ENCODE data around the gene PUM1.

PUM1 gene

DNA sequence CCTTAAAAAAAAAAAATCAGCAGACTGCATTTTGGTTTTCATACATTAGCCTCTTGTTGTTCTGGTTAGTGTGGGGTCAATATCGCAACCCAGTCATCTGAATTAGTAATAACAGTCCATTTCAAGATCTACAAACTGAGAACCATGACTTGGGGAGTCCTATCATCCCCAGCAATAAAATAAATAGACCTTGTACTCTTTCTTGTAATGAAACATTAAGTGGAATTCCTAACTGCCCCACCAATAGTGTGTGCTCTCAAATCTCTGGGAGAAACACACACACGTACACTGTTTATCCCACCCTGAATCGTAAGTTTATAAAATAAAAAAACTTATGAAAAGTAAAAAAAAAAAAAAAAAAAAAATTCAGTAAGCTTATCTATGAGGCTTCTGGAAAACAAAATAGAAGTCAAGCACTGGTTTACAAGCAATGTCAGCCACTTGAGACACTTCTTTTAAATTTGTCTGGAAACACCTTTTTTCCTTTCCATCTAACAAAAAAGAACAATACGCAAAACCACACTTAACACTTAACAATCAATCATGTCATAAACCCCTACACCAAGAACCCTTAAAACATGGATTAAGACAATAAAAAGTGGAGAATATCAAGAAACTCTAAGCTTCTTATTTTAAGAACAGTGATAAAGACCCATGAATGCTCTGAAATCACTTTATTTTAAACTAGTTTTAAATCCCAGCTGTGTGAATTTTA is 53.1 kb downstream of the PUM1 start:
- no peak overlapping the region for H3K4me3 ChIP-seq (ENCODE audit: low read length)
- H3K9me3 ChIP-seq (ENCODE audit: control insufficient read depth, low read length) = no peaks in the 10 kb centered on the region
- no peaks in the 10 kb centered on the region for H3K27me3 ChIP-seq (ENCODE audit: control insufficient read depth, insufficient read depth, low read length)
- peaks cover 23% of the 10 kb centered on the region for H3K4me1 ChIP-seq (ENCODE audit: control insufficient read depth, insufficient read depth, low read length)
- H3K36me3 ChIP-seq (ENCODE audit: control insufficient read depth, insufficient read depth, low read length) = no peaks in the 10 kb centered on the region
- H3K9ac ChIP-seq (ENCODE audit: low read length) = no peak overlapping the region

DNA sequence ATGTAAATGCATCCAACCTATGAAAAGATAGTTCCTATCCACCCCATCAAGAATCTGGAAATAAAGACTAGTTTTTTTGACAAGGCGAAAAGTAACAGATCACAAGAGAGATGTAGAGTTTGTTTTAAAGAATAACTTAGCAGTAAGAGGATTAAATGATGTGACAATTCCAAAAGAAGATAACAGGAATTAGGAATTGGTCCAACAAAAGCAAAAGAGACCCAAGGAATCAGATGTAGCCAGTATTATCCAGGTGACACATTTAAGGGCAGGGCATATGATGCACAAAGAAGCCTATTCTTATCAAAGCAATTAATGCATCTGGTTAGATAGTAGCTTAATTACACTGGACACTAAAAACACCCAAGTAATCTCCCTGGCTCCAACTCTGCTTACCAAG is 53.8 kb downstream of the PUM1 start:
- Histone ChIP-seq H3K9ac (ENCODE audit: low read length) (no peak overlapping the region), H3K9me3 (ENCODE audit: control insufficient read depth, low read length) (no peaks in the 10 kb centered on the region), H3K36me3 (ENCODE audit: control insufficient read depth, insufficient read depth, low read length) (no peaks in the 10 kb centered on the region), H3K4me3 (ENCODE audit: low read length) (no peak overlapping the region), H3K27me3 (ENCODE audit: control insufficient read depth, insufficient read depth, low read length) (no peaks in the 10 kb centered on the region), H3K4me1 (ENCODE audit: control insufficient read depth, insufficient read depth, low read length) (peaks cover 23% of the 10 kb centered on the region)

DNA sequence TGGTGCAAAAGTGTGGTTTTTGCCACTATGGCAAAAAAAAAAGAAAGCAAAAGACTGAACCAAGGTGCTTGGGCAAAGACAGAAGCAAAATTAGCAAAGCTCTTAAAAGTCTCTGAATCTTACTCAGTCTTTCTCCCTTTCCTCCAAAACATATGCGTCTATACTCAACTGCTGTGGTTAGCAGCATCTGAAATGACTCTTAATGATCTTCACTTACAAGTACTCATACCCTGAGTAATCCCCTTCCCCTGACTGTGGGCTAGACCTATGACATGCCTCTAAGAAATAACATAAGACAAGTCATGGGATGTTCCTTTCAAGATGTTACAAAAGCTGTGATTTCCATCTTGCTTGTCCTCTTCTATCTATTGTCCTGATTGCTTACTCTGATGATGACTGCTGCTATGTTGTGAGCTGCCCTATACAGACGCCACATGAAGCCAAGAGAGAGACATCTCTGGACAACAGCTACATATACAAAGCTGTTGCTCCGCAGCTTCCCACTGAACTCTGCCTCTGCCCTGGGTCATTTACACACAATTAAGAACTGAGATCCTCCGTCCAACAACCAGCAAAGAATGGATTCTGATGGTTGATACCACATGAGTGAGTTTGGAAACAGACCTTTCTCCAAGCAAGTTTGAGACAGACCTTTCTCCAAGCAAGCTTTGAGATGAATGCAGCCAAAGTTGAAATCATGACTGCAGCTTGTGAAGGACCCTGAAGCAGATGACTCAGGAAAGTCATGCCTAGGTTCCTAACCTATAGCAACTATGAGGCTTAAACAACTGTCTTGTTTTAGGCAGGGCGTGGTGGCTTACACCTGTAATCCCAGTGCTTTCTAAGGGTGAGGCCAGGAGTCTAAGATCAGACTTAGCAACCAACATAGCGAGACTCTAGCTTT is 55.2 kb downstream of the PUM1 start:
- no peaks in the 10 kb centered on the region for H3K27me3 ChIP-seq (ENCODE audit: control insufficient read depth, insufficient read depth, low read length)
- no peak overlapping the region for H3K9ac ChIP-seq (ENCODE audit: low read length)
- H3K36me3 ChIP-seq (ENCODE audit: control insufficient read depth, insufficient read depth, low read length) = no peaks in the 10 kb centered on the region
- H3K4me3 ChIP-seq (ENCODE audit: low read length) = no peak overlapping the region
- peaks cover 23% of the 10 kb centered on the region for H3K4me1 ChIP-seq (ENCODE audit: control insufficient read depth, insufficient read depth, low read length)
- H3K9me3 ChIP-seq (ENCODE audit: control insufficient read depth, low read length) = no peaks in the 10 kb centered on the region

DNA sequence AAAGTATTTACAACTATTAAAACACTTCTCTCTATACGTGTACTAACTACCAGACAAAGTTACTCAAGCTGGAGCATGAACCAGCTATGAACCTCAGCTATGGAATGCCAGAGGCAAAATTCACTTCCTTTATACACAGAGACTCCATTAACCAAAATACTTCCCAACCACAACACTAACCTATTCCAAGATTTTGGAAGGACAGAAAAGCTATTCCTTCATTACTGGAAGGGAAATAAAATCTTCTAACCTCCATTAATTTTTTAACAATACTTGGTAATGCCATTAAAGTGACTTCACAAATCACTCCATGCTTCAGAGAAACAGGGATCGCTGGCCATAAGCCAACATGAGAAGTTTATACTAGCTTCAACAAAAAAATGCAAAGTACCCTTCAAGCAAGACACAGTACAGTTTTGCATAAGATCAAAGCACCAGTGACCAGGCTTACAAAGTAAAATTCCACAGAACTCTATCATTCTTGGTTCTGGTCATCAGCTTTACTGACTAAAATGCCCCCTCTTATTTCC is 58.0 kb downstream of the PUM1 start:
- no peak overlapping the region for H3K9ac ChIP-seq (ENCODE audit: low read length)
- H3K9me3 ChIP-seq (ENCODE audit: control insufficient read depth, low read length) = no peaks in the 10 kb centered on the region
- H3K27me3 ChIP-seq (ENCODE audit: control insufficient read depth, insufficient read depth, low read length) = no peaks in the 10 kb centered on the region
- H3K36me3 ChIP-seq (ENCODE audit: control insufficient read depth, insufficient read depth, low read length) = no peaks in the 10 kb centered on the region
- no peak overlapping the region for H3K4me3 ChIP-seq (ENCODE audit: low read length)
- H3K4me1 ChIP-seq (ENCODE audit: control insufficient read depth, insufficient read depth, low read length) = peaks cover 14% of the 10 kb centered on the region

DNA sequence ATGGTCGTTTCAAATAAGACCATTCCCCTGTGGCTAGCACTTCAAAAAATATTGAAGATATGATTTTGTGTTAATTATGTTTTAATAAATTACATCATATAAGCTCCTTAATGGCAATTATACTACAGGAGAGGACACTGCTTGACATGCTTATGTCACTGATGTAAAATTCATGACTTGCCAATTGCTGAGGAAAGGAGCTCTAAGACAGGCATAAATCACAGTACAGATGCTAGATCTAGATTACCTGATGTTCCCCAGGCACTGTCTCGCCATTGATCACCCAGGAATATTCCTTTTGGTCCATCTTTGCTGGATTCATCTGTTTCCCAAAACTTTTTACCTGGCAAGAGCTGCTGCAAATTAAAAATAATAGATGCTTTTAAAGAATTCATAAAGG is 58.8 kb downstream of the PUM1 start:
- no peaks in the 10 kb centered on the region for H3K36me3 ChIP-seq (ENCODE audit: control insufficient read depth, insufficient read depth, low read length)
- H3K9me3 ChIP-seq (ENCODE audit: control insufficient read depth, low read length) = no peaks in the 10 kb centered on the region
- no peak overlapping the region for H3K9ac ChIP-seq (ENCODE audit: low read length)
- no peaks in the 10 kb centered on the region for H3K27me3 ChIP-seq (ENCODE audit: control insufficient read depth, insufficient read depth, low read length)
- no peak overlapping the region for H3K4me3 ChIP-seq (ENCODE audit: low read length)
- peaks cover 9% of the 10 kb centered on the region for H3K4me1 ChIP-seq (ENCODE audit: control insufficient read depth, insufficient read depth, low read length)

DNA sequence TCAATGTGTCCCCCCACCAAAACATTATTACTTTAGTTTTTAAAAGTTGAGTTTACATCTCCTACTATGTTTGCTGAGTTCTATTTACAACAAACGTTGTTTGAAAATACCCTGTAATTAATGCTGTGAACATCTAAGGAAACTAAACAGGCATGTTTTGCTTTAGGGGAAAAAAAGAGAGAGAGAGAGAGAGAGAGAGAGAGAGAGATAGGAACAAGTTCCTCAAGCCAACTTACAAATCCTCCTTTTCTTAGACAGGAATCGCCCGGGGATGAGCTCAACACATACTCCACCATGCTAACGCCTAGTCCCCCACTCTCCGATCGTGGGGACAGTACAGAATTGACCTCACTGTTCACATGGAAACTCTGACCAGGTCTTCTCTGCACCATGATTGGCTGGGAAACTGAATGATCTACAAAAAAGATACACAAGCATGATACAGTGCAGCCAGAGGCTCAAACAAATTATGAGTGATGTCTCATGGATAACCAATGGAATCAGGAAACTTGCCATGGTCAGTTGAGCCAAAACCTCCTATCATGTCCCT is 59.8 kb downstream of the PUM1 start:
- Histone ChIP-seq H3K4me3 (ENCODE audit: low read length) (no peak overlapping the region), H3K36me3 (ENCODE audit: control insufficient read depth, insufficient read depth, low read length) (no peaks in the 10 kb centered on the region), H3K27me3 (ENCODE audit: control insufficient read depth, insufficient read depth, low read length) (no peaks in the 10 kb centered on the region), H3K9me3 (ENCODE audit: control insufficient read depth, low read length) (no peaks in the 10 kb centered on the region), H3K9ac (ENCODE audit: low read length) (no peak overlapping the region), H3K4me1 (ENCODE audit: control insufficient read depth, insufficient read depth, low read length) (peaks cover under 1% of the 10 kb centered on the region)

DNA sequence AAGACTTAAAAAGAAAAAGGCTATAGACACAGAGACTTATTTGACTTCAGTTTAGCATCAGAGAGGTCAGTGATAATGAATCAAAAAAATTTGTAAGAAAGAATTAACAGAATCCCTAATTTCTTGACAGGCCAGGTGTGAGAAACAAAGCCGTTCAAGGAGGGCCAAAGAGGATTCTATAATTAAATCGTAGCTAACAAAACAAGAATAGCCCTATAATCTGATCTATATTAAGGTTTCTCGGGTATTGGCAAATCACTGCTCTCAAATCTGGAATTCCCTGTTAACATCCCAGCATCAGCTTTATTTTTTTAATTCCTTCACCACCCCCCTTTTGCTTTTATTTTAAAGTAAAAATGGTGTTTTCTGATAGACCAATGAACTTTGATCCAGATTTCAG is 60.3 kb downstream of the PUM1 start:
- no peaks in the 10 kb centered on the region for H3K36me3 ChIP-seq (ENCODE audit: control insufficient read depth, insufficient read depth, low read length)
- no peak overlapping the region for H3K9ac ChIP-seq (ENCODE audit: low read length)
- H3K4me3 ChIP-seq (ENCODE audit: low read length) = no peak overlapping the region
- no peaks in the 10 kb centered on the region for H3K9me3 ChIP-seq (ENCODE audit: control insufficient read depth, low read length)
- H3K27me3 ChIP-seq (ENCODE audit: control insufficient read depth, insufficient read depth, low read length) = no peaks in the 10 kb centered on the region
- peaks cover 2% of the 10 kb centered on the region for H3K4me1 ChIP-seq (ENCODE audit: control insufficient read depth, insufficient read depth, low read length)

DNA sequence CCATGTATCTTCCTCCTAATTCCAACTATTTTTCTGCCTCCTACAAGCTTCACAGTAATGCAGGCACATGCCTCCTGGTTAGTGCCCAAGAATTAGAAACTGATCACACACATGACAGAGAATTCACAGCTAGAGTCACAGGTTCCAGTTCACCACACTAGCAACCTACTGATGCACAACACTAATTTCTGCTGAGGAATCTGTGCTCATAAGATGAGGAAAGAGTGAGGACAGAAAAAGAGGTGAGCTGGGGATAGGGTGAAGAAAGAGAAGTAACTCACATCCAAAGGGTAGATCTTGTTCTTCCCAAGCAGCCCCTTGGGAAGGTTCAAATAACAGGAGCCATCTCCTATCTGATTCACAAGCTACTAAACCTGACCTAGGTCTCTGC is 61.3 kb downstream of the PUM1 start:
- Histone ChIP-seq H3K36me3 (ENCODE audit: control insufficient read depth, insufficient read depth, low read length) (no peaks in the 10 kb centered on the region), H3K4me3 (ENCODE audit: low read length) (no peak overlapping the region), H3K9me3 (ENCODE audit: control insufficient read depth, low read length) (no peaks in the 10 kb centered on the region), H3K9ac (ENCODE audit: low read length) (no peak overlapping the region), H3K27me3 (ENCODE audit: control insufficient read depth, insufficient read depth, low read length) (no peaks in the 10 kb centered on the region), H3K4me1 (ENCODE audit: control insufficient read depth, insufficient read depth, low read length) (peaks cover 7% of the 10 kb centered on the region)

DNA sequence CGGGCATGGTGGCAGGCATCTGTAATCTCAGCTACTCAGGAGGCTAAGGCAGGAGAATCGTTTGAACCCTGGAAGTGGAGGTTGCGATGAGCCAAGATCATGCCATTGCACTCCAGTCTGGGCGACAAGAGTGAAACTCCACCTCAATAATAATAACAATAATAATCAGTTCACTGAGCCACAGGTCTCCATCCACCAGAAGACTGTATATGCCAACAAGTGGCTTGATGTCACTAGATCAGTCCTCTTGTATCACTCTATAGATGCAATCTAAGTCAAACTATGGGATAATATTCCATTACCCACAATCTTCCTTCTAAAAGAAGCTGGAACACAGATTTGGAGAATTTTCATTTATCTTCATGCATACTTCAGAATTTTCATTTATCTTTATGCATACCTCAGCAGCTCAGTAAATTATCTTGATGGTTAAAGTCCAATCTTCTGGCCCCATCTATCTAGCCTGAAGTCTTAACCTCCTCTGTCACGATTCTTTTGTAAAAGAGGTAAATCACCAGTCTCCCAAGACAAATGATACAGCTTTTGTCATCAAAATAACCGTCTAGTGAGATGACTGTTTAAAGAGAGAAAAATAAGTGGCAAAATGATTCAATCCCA is 61.8 kb downstream of the PUM1 start:
- H3K36me3 ChIP-seq (ENCODE audit: control insufficient read depth, insufficient read depth, low read length) = no peaks in the 10 kb centered on the region

DNA sequence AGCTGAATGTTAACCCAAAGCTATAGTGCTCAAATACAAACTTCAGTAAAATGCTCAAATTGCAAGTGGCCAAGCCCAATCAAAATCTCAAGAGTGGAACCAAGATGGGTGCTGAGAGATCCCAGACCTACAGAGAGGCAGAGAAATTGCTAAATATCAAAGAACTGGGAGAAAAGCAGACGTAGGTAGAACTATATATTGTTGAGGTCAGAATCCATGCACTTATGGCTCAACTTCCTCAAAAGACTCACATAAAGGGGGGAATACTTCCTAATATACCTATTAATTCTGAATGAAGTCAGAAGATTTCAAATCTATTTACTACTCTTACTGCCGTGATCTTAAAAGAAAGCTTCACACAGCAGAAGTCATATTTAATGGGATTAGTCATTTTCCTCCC is 65.2 kb downstream of the PUM1 start:
- H3K27me3 ChIP-seq (ENCODE audit: control insufficient read depth, insufficient read depth, low read length) = no peaks in the 10 kb centered on the region
- no peak overlapping the region for H3K4me3 ChIP-seq (ENCODE audit: low read length)
- no peak overlapping the region for H3K9ac ChIP-seq (ENCODE audit: low read length)
- no peaks in the 10 kb centered on the region for H3K9me3 ChIP-seq (ENCODE audit: control insufficient read depth, low read length)
- peaks cover 3% of the 10 kb centered on the region for H3K36me3 ChIP-seq (ENCODE audit: control insufficient read depth, insufficient read depth, low read length)
- peaks cover 7% of the 10 kb centered on the region for H3K4me1 ChIP-seq (ENCODE audit: control insufficient read depth, insufficient read depth, low read length)

More for the DNA sequence above, 61.8 kb downstream of the PUM1 start:
- Histone ChIP-seq H3K9ac (ENCODE audit: low read length) (no peak overlapping the region), H3K9me3 (ENCODE audit: control insufficient read depth, low read length) (no peaks in the 10 kb centered on the region), H3K4me1 (ENCODE audit: control insufficient read depth, insufficient read depth, low read length) (peaks cover 7% of the 10 kb centered on the region), H3K4me3 (ENCODE audit: low read length) (no peak overlapping the region), H3K27me3 (ENCODE audit: control insufficient read depth, insufficient read depth, low read length) (no peaks in the 10 kb centered on the region)

DNA sequence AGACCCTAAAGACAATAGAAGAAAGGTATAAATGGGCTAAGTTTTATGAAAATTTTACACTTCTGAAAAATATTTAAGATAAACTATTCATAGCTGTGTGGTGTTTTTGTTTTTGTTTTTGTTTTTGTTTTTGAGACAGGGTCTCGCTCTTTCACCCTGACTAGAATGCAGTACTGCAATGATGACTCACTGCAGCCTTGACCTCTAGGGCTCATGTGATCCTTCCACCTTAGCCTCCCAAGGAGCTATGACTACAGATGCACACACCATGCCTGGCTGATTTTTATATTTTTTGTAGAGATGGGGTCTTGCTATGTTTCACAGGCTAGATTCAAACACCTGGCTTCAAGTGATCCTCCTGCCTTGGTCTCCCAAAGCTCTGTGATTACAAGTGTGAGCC is 66.6 kb downstream of the PUM1 start:
- peaks cover 7% of the 10 kb centered on the region for H3K4me1 ChIP-seq (ENCODE audit: control insufficient read depth, insufficient read depth, low read length)
- no peak overlapping the region for H3K9ac ChIP-seq (ENCODE audit: low read length)
- H3K4me3 ChIP-seq (ENCODE audit: low read length) = no peak overlapping the region
- peaks cover 3% of the 10 kb centered on the region for H3K36me3 ChIP-seq (ENCODE audit: control insufficient read depth, insufficient read depth, low read length)
- no peaks in the 10 kb centered on the region for H3K27me3 ChIP-seq (ENCODE audit: control insufficient read depth, insufficient read depth, low read length)
- no peaks in the 10 kb centered on the region for H3K9me3 ChIP-seq (ENCODE audit: control insufficient read depth, low read length)

DNA sequence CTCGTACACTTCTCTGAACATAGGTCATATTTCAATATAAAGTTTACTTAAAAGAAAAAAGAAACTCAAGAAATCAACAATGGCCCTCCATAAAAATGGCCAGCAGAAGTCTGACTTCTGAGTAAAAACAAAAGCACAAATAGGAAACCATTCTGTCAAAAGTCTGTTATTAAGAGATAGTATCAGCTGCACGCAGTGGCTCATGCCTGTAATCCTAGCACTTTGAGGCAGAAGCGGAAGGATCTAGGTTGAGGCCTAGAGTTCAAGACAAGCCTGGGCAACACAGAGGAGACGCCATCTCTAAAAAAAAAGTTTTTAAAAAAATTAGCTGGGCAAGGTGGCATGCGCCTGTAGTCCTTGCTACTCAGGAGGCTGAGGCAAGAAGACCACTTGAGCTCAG is 67.3 kb downstream of the PUM1 start:
- Histone ChIP-seq H3K9ac (ENCODE audit: low read length) (no peak overlapping the region), H3K27me3 (ENCODE audit: control insufficient read depth, insufficient read depth, low read length) (no peaks in the 10 kb centered on the region), H3K36me3 (ENCODE audit: control insufficient read depth, insufficient read depth, low read length) (peaks cover 3% of the 10 kb centered on the region), H3K4me1 (ENCODE audit: control insufficient read depth, insufficient read depth, low read length) (peaks cover 7% of the 10 kb centered on the region), H3K4me3 (ENCODE audit: low read length) (no peak overlapping the region), H3K9me3 (ENCODE audit: control insufficient read depth, low read length) (no peaks in the 10 kb centered on the region)

All from mucosa of stomach (tissue), 1 donor.